GM19023 (cell line): Measurements from ENCODE around the gene ASPA.
"Not testable (repeated sequence)": the region's sequence is repeated elsewhere in the genome, so short reads cannot be mapped to it uniquely, and the experiment has no call there.

ENCODE experiments used
- ATAC-seq: cut with Tn5 transposase; IDR thresholded peaks from one replicate; pipeline ENCODE4 v1.9.1; 2021; ENCODE audit warnings: mild to moderate bottlenecking, moderate library complexity; ENCODE audit not compliant: unreplicated experiment

Gene ASPA

GRCh38 chr17:3475812-3476610 lies at the start of gene ASPA:
ASPA (plus strand) TSS chr17:3475997; CDS start chr17:3476160, 163 bp downstream.
- ATAC-seq, result no peak

GRCh38 chr17:3433215-3433614 lies 42.6 kb upstream of the ASPA start:
- ATAC-seq, result not testable (repeated sequence)

- ATAC-seq, result no peak
Measured at GRCh38 chr17:3433741-3434140, 42.1 kb upstream of the ASPA start, which contains the start of gene OR1E2. OR1E2 (minus strand) TSS chr17:3433841; CDS start chr17:3433841, 0 bp downstream.

GRCh38 chr17:3438368-3438767 lies 37.4 kb upstream of the ASPA start:
- ATAC-seq, result no peak

- no peak for ATAC-seq
Measured at GRCh38 chr17:3440451-3440850, 35.3 kb upstream of the ASPA start.

GRCh38 chr17:3447625-3448024 lies 28.2 kb upstream of the ASPA start:
- no peak for ATAC-seq

GRCh38 chr17:3448059-3448665 lies 27.6 kb upstream of the ASPA start:
- ATAC-seq, result no peak

- not testable (repeated sequence) for ATAC-seq
Measured at GRCh38 chr17:3466355-3466754, 9.4 kb upstream of the ASPA start.

GRCh38 chr17:3469529-3469928 lies 6.3 kb upstream of the ASPA start:
- no peak for ATAC-seq

- no peak for ATAC-seq
Measured at GRCh38 chr17:3471599-3471998, 4.2 kb upstream of the ASPA start, which contains the start of gene SPATA22. SPATA22 (minus strand) TSS chr17:3471819; CDS start chr17:3469325, 2,494 bp downstream.

GRCh38 chr17:3472137-3472536 lies 3.7 kb upstream of the ASPA start:
- ATAC-seq, result no peak

- no peak for ATAC-seq
Measured at GRCh38 chr17:3474212-3474611, 1.6 kb upstream of the ASPA start.

- no peak for ATAC-seq
Measured at GRCh38 chr17:3475251-3475685, 529 bp upstream of the ASPA start.

- ATAC-seq, result no peak
Measured at GRCh38 chr17:3479988-3480387, 4.2 kb downstream of the ASPA start.

- ATAC-seq, result no peak
Measured at GRCh38 chr17:3482852-3483251, 7.1 kb downstream of the ASPA start.

- ATAC-seq, result no peak
Measured at GRCh38 chr17:3485481-3486068, 9.8 kb downstream of the ASPA start.

- no peak for ATAC-seq
Measured at GRCh38 chr17:3497101-3497500, 21.3 kb downstream of the ASPA start.

GRCh38 chr17:3501344-3501743 lies 25.5 kb downstream of the ASPA start:
- no peak for ATAC-seq

GRCh38 chr17:3502466-3502865 lies 26.7 kb downstream of the ASPA start:
- ATAC-seq, result no peak

GRCh38 chr17:3503285-3503684 lies 27.5 kb downstream of the ASPA start:
- no peak for ATAC-seq

GRCh38 chr17:3505008-3505407 lies 29.2 kb downstream of the ASPA start:
- no peak for ATAC-seq

- no peak for ATAC-seq
Measured at GRCh38 chr17:3506054-3506453, 30.3 kb downstream of the ASPA start.
